GM13976 (cell line): Measurements from ENCODE around the gene NELL1.

Source experiments
- DNase-seq: peaks from one replicate; pipeline ENCODE4 v3.0.0; 2012; ENCODE audit warnings: low spot score
- in situ Hi-C: fragments of 300-500 bp; cut with MboI; formaldehyde crosslinking; loops from one replicate; pipeline ENCODE4 v1.12.0; 2022; ENCODE audit warnings: low sequenced_read_pairs, mixed read lengths, inconsistent platforms; ENCODE audit not compliant: unreplicated experiment
- TF ChIP-seq, protein P1 (sequence below): IDR thresholded peaks from 2 replicates; pipeline ENCODE4 v1.5.1; 2012; ENCODE audit warnings: borderline replicate concordance, mild to moderate bottlenecking; ENCODE audit not compliant: insufficient read depth; ENCODE audit errors: extremely low read depth, missing control alignments, control extremely low read depth

Gene NELL1

DNA sequence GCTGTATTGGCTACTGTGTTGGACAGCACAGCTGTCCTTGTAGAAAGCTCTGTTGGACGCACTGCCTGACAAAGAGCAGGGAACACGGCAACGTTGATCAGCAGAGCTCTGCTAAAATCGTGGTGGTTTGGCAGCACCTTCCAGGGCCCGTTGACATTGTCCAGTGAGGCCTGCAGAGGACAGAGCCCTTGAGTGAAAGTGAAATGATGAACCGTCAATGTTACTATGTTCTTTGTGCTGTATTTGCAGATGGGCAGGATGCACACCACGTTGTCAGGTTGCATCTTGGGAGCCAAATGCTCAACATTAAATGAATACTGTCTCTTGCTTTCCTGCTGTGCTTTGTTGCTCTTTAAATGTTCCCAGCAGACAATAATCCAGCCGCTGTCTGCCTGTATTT is 69.7 kb downstream of the NELL1 start:
- DNase-seq: no peak
- TF ChIP-seq, protein P1, sequence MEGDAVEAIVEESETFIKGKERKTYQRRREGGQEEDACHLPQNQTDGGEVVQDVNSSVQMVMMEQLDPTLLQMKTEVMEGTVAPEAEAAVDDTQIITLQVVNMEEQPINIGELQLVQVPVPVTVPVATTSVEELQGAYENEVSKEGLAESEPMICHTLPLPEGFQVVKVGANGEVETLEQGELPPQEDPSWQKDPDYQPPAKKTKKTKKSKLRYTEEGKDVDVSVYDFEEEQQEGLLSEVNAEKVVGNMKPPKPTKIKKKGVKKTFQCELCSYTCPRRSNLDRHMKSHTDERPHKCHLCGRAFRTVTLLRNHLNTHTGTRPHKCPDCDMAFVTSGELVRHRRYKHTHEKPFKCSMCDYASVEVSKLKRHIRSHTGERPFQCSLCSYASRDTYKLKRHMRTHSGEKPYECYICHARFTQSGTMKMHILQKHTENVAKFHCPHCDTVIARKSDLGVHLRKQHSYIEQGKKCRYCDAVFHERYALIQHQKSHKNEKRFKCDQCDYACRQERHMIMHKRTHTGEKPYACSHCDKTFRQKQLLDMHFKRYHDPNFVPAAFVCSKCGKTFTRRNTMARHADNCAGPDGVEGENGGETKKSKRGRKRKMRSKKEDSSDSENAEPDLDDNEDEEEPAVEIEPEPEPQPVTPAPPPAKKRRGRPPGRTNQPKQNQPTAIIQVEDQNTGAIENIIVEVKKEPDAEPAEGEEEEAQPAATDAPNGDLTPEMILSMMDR: no peak
- in situ Hi-C loops: no loop called here

DNA sequence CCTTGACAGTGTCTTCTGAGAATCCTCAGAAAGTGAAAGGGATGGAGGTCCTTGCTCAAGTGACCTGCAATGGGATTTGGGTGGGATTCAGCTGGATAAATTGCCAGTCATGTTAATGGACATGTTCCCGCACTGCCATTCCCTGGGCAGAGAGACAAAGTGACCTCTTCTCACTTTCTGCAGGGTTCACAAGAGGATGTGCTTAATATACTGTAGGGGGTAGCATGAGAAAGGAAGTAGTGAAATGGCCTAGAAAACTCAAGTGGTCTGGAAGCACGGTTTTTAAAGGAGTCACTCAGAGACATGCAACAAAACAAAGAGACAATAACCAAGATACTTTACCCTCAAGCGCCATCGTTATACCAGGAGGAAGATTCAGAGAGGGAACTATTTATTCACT is 70.2 kb downstream of the NELL1 start:
- in situ Hi-C loops: no loop called here
- TF ChIP-seq, protein P1: no peak
- no peak for DNase-seq

DNA sequence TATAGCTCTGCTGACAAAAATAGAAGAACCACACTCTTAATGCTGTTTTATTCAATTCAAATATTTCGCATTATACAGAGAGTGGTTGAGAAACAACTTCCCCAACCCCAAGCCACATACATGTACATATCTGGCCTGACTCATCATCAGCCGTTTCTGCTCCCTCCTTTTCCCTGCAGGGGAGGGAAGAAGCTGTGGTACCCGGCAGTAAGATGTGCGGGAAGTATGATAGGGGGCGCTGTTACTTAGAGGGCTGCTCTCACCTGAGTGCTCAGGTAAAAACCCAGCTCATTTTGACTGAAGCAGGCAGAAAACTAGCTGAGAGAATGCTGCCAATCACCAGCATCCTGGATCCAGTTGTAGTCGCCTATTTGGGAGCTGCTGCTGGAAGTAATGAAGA is 85.5 kb downstream of the NELL1 start:
- DNase-seq: no peak
- TF ChIP-seq, protein P1: no peak
- in situ Hi-C loops: no loop called here

DNA sequence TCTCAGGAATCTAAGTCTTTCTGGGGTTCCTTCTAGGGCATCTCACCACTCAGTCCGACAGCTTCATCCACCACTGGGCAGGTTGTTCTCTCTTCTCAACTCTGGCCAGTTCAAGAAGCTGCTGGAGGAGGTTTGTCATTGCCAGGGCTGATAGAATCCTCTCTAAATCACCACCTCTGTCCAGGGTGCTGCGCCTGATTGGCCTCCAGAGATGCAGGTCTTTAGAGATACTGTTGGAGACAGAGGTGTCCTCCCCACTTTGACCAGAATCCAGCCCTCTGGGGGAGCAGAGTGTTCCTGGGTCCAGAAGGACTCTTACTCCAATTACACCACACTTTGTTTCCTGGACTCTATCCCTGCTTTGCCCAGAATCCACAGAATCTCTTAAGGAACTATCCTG is 90.2 kb downstream of the NELL1 start:
- in situ Hi-C loops: no loop called here
- DNase-seq: no peak
- TF ChIP-seq, protein P1: no peak

DNA sequence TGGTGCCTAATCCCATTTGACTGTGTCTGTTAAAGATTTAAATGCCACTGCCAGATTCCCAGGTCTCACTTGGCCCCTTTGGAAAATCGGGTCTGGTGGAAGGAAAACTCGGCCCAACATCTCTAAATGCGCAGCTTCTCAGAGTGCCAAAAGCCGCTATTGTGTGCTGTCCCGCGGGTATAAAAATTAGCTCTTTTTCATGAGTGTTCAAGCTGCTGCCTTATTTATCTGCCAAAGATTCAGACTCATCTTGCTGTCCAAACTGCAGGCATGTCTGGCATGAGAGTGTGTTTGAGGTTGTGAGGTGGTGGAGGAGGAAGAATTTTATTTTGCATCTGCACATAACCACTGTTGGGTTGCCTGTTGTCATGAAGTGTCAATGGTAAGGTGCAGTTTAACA is 91.4 kb downstream of the NELL1 start:
- TF ChIP-seq, protein P1: no peak
- in situ Hi-C loops: no loop called here
- no peak for DNase-seq

DNA sequence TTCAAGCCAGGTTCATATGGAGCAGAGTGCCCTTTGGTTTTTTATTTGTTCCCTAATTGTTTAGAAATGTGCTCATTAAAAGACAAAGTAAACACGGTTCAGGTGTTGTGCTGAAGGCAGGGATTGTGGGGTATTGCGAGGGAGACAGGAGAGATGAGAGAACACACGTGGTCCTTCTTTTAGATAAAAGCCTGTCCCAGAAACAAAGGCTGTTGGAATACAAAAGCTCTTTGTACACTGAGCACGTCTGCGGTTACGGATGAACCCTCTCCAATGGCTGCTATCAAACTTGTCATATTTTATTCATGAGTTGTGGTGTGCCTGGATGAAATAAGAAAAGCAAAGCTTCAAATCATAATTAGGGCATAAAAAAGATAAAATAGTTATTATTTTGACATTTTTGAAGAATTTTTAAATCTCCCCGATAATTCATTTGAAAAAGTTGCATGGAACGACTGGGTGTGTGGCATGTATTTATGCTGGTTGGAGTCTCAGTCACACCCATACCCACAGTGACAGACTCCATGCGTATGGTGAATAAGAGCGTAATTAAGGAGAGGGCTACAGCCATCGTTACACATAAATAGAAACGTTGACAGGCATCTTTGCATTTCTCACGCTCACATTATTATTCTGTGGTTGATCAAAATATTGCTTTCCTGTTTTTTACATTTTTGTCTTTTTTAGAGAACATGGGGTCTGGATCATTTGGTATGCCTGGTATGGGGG is 92.9 kb downstream of the NELL1 start:
- in situ Hi-C loops: no loop called here
- TF ChIP-seq, protein P1: no peak
- no peak for DNase-seq
